GM19239 (cell line): ENCODE data around the gene EMSY.
"Not testable (repeated sequence)": the region's sequence is repeated elsewhere in the genome, so short reads cannot be mapped to it uniquely, and the experiment has no call there.

ENCODE experiments used
- DNase-seq: peaks from one replicate; pipeline ENCODE4 v3.0.0; 2011; ENCODE audit warnings: low spot score; ENCODE audit not compliant: insufficient read length
- FAIRE-seq: peaks from 2 replicates; lab custom pipeline; 2011; peaks lifted over from hg19 to GRCh38; lab: Jason Lieb, UNC

The EMSY gene

DNA sequence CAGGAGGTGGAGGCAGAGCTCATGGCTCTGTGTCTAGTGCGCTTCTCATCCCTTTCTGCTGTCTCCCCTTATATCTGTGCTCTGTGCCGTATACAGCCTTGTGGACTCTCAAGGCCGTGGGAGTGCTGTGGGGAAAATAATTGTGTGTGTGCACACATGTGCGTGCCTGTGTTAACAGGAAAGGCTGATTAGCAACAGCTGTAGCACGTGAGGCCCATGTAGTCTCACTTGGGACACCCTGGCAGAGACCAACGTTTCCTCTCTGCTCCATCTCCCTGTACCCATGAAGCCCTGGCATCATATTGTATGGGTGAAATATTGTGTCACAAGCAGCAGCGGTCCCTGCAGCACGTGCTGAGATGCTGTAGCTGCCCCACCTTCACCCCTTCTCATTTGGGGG, 116.4 kb downstream of the EMSY start:
- FAIRE-seq (no peak), DNase-seq (no peak)

DNA sequence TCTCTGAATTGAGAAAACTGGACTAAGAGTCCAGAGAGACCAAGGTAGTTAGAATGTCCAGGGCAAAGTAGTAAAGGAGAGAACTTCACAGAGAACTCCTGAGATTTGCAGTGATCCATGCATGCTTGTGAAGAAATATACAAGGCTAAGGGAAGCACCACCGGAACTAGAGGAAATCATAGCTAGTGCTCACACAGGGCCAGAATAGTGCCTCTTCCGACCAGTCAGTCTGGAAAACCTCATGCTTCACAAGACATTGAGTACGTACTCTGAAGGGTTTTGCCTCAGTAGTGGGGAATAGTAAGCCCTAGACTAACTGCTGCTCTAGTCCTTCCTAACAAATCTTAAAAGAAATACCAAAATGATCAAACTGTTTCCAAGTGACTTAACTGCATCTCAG, 117.7 kb downstream of the EMSY start:
- no peak for FAIRE-seq
- no peak for DNase-seq

DNA sequence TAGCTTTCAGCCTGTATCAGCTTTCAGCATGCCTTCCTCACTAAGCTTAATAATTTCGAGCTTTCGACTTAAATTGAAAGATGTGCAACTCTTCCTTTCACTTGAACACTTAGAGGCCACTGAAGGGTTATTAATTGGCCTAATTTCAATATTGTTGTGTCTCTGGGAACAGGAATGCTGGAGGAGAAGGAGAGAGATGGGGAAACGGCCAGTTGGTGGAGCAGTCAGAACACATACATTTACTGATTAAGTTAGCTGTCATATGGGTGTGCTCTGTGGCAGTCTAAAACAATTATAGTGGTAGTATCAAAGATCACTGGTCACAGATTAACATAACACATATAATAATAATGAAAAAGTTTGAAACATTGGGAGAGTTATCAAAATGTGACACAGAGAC, 119.5 kb downstream of the EMSY start:
- DNase-seq (no peak), FAIRE-seq (no peak)

DNA sequence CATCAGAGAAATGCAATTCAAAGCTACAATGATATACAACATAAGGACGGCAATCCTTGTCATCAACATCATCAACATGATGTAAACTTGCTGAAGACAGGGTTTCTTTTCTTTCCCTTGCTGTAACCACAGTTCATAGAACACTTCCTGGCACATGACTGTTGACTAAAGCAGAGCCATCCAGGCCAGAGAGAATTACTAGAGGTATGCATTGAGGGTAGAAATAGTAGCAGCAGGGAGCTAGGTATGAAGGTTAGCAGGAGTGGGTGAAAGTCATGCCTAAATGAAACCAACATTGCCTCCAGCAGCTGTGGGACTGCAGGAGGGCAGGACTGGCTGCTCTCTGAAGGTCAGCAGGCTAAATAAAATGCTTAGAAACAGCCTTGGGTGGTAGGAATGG, 122.0 kb downstream of the EMSY start:
- FAIRE-seq (no peak), DNase-seq (no peak)

DNA sequence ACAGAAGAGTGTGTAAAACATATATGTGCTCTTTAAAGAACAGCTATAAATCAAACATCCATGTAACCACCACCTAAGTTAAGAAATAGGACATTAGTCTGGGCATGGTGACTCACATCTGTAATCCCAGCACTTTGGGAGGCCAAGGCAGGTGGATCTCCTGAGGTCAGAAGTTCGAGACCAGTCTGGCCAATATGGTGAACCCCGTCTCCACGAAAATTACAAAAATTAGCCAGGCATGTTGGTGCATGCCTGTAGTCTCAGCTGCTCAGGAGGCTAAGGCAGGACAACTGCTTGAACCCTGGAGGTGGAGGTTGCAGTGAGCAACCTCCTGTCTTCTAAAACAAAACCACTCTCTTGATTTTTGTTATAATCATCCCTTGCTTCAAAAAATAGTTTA, 122.4 kb downstream of the EMSY start:
- DNase-seq: no peak

DNA sequence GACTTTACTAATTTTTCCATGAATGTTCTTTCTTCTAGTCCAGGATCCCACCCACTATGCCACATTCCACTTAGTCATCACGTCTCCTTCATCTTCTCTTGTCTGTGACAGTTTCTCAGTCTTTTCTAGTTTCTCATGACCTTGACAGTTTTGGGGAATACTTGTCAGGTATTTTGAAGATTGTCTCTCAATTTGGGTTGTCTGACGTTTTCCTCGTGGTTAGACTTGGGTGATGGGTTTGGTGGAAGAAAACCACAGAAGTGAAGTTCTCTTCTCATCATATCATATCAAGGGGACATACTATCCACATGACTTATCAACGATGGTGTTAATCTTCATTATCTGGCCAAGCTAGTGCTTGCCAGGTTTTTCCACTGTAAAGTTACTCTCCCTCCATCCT, 123.3 kb downstream of the EMSY start:
- no peak for FAIRE-seq
- no peak for DNase-seq

More for the DNA sequence above, 122.4 kb downstream of the EMSY start:
- FAIRE-seq: no peak

DNA sequence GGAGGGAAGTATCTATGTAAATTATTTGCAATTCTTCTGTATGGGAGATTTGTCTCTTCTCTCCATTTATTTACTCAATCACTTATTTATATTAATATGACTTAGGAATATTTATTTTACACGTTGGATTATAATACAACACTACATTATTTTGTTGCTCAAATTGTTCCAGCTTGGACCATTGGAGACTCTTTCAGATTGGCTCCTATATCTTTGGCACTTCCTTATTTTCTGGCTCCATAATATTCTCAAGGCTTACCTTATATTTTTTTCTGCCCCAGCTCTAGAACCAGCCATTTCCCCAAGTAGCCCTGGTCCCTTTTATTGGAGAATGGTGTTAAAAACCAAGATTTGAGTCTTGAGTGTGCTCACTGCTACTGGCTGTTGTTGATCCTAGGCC, 123.8 kb downstream of the EMSY start:
- no peak for DNase-seq
- FAIRE-seq: no peak

DNA sequence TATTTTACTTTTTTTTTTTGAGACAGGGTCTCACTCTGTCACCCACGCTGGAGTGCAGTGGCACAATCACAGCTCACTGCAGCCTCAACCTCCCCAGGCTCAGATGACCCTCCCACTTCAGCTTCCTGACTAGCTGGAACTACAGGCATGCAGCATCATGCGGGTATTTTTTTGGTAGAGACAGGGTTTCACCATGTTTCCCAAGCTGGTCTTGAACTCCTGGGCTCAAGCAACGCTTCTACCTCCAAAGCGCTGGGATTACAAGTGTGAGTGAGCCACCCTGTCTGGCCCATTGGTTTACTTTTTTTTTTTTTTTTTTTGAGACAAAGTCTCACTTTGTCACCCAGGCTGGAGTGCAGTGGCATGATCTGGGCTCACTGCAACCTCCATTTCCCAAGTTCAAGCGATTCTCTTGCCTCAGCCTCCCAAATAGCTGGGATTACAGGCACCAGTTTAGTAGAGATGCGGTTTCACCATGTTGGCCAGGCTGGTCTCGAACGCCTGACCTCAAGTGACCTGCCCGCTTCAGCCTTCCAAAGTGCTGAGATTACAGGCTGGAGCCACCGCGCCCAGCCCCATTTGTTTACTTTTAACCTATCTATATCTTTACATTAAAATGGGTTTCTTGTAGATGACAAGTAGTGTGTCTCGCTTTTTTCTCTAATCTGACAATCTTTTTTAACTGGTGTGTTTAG, 127.5 kb downstream of the EMSY start:
- FAIRE-seq, DNase-seq: not testable (repeated sequence)

DNA sequence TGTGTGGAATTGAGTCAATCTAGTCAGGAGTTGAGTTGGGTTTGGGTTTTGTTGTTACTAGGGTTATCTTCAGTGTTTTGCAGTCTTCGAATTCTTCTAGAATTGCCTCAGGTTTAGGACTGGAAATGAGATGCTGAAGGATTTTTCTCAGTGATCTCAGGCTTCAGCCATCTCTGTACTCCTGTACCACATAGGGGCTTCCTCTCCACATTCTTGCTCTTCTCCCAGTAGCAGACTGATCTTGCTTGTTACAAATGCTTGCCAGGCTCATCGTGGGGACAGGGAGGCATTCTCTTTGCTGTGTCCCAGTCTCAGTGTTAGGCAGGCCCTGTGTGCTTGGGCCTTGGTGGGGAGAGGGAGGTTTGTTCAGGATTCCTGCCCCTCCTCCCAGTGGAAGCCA, 129.6 kb downstream of the EMSY start:
- DNase-seq: no peak
- FAIRE-seq: no peak

DNA sequence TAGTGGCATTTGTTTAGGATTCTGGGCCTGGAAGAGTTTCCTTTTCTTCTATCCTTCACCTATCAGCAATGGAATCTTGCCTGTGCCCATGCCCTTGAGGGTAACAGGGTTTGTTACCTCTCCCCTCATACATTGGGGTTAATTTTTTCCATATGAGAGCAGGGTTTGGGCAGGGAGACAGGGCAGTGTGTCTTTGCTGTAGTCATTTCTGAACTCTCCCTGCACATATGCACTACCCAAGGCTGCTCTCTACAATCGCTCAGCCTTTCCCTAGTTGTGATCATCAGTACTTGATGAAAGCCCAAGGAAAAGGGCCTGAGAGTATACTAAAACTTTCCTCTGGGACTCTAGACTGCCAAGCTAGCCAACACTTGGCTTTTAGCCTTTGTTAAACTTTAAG, 130.1 kb downstream of the EMSY start:
- DNase-seq (no peak), FAIRE-seq (no peak)

DNA sequence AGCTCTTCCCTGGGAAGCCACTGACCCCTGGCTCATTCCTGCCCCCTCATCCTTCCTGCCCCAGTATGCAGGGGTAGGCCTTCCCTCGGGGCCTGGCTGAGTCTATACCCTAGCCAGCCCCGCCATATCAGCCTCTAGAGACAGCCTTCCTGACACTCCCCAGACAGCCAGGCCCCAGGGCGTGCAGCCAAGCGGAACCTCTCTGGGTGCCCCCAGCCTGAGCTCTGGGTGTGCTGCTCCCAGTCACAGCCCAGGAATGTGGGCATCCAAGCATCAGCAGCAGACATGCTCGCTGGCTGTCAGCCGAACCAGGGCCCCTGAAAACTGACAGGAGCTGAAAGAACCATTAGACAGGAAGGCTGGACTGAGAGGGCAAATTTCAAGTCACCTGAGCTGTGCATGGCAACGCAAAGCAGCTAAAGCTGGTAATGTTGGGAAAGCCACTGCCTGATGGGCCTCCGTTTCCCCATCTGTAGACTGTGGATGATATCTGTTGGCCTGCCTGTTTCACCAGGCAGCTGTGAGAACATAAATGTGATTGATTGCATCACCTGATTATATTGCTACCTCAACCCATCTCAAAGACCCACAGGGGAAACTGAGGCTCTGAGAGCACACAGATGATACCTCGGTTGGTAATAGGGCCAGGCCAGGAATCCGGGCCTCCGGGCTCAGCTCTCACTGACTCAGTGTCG, 132.6 kb downstream of the EMSY start:
- FAIRE-seq (no peak), DNase-seq (no peak)

DNA sequence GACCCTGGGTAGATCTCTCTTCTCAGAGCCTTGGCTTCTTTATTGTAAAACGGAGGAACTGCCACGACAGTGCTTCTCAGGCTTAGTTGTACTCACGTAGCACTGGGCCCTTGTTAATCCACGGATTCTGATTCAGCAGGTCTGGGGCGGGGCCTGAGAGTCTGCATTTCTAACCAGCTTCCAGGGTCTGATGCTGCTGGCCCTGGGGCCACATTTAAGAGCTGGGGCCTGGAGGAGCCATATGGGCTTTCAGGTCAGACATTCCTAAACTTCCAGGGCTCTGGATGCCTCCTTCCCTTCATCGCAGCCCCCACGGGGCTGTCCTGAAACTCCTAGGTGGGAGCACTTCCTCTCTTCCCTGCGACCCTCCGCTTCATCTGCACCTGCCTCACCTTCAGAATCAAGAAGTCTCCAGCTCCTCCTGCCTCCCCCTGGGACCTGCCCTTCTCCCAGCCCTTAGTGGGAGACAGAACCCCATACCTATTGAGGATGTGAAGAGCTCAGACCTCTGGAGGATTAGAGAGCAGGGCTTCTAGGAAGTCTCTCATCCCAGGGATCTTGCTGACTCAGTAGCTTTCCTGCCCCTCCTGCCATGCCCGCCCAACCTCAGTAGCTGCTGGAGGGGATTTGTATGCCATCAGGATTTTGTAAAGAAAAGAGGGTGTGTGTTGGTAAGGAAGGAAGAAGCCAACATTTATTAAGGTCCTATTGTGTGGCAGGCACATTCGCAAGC, 133.3 kb downstream of the EMSY start:
- DNase-seq (no peak), FAIRE-seq (no peak)

DNA sequence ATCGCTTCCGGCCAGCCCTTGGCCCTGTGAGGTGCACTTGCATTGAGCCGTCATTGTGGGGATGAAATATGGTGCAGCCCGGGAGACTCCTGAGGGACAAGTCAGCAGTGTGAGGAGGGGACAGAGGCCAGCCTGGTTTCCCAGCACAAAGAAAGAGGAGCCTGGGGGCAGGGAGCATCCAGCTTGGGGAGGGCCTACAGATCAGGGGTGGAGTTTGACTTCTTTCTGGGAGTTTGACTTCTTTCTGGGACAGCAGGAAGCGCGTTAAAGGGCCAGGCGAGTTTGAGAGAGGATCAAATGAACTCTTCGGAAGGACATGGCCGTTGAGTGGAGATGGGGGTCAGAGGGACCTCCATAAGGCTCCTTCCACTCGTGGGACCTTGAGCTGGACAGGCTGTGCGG, 133.8 kb downstream of the EMSY start:
- DNase-seq (no peak), FAIRE-seq (no peak)

DNA sequence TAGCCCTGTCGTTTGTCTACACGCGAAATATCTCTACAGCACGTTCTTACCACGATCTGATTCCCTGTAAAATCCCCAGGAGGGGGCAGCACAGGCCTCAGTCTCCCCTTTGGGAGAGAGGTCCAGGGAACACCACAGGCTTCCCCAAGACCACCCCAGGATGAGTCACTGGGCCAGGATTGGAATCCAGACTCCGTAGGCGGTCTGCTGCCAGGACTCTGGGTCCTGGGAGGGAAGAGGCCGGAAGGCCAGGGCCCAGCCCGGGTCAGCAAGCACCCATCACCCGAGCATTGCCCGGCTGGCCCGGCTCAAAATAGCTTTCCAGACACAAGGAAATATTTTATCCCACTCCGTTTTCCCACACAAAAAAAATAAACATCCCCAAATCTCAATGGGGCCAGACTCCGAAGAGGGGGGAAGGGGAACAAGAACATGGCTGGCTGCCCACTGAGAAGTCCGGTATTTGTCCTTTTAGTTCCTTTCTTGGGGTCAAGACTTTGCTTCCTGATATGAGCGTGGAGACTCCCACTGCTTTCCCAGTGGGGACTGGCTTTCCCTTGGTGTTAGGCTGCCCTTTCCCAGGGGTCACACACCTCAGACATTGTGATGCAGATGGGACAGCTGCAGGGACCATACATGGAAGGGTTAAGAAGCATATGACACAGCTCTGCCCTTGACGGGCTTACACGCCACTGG, 134.4 kb downstream of the EMSY start:
- no peak for DNase-seq

DNA sequence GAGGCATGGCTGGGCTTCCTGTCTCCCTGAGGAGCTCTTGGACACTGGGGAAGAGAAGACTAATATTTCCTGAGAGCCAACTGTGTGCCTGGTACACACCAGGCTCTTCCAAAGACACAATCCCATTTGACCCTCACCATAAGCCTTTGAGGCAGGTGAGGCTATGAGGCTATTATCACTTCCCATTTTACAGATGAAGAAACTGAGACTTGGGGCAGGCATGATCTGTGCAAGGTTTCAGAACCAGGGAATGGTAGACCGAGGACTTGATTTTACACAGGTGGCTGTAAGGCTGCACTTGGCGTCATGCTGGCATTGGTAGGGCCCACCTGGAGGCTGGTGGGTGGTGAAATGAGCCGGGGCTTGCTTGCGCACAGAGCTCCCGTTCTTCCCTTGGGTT, 134.9 kb downstream of the EMSY start:
- FAIRE-seq: no peak

More for the DNA sequence above, 134.4 kb downstream of the EMSY start:
- FAIRE-seq: no peak

DNA sequence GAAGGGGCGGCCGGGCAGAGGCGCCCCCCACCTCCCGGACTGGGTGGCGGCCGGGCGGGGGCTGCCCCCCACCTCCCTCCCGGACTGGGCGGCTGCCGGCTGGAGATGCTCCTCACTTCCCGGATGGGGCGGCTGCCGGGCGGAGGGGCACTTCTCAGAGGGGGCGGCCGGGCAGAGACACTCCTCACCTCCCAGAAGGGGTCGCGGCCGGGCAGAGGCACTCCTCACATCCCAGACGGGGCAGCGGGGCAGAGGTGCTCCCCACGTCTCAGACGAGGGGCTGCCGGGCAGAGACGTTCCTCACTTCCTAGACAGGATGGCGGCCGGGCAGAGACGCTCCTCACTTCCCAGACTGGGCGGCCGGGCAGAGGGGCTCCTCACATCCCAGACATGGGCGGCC, 137.7 kb downstream of the EMSY start:
- DNase-seq, FAIRE-seq: not testable (repeated sequence)

More for the DNA sequence above, 134.9 kb downstream of the EMSY start:
- DNase-seq: no peak

DNA sequence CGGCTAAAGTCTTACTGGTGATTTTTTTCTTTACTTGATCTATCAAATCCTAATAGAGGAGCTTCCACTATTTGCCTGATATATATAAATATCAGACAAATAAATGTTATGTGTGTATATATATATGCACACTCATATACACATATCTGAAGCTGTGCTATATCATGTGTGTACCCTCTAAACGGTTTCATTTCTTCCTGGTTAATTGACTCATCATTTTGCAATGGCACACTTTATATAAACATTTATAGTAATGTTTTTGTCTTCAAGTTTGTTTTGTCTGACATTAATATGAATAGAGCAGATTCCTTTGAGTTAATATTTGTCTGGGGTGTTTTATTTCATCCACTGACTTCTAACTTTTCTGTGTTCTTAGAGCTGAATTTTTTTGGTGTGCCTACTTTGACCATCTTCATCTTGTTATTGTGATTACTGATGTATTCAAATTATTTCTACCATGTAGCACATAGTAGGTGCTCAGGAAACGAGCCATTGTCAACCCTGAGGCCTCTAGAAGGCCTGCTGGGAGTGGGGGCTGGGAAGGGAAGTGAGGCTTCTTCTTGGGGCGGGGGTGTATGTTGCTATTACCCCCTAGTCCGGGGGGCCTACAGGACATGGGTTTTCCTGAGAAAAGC, 143.1 kb downstream of the EMSY start:
- no peak for DNase-seq
- FAIRE-seq: no peak

DNA sequence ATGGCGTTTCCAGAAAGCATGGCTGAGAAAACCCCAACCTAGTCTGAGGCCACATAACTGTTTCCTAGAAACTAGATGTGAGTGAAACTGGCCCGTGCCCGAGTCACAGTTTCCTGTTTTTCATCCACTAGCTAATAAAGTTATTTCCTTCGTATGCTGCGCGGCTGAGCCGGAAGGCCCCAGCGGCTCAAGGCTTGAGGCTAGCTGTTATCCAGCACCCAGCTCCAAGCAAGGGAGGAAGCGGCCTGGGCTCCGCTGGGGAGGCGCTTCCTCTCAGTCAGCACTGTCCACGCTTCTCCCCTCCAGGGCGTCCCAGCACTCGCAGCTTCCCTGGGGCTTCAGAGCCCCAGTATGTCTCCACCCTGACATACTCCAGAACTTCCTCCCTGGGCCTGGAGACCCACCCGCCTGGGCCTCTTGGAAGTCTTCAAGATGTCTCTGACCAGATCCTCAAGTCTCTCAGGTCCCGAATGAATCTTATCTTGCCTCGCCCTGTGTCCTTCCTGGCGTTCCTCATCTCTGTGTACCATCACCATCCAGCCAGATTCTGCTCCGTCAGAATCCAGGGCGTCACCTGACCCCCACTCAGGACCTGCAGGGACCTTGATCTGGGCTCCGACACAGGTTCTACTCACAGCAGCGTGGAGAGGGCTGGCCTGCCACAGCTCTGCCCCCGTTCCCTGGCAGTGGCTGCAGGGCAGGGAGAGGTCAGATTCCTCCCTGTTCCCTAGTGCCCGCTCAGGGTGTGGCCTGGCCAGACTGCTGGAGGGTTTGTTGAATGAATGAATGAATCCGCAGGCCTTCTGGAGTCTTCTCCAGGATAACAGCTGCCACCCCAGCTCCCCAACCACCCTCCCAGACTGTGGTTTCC, 143.9 kb downstream of the EMSY start:
- no peak for FAIRE-seq
- no peak for DNase-seq

DNA sequence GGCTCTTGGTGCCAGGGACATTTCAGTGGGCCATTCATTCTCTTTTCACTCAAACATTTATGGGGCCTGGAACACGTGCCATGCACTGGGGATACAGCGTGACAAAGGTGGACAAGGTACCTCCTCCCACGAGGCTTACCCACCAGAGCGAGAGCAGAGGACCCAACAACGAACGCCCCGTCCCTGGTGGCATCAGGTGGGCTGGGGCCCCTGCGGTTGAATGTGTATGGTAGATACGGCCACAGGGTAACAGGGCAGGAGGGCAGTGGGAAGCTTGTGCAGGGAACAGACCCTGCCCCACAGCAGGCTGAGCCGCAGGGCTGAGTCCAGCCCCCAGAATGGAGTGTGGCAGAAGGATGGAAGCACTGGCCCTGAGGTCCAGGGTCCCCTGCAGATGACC, 144.7 kb downstream of the EMSY start:
- no peak for FAIRE-seq
- no peak for DNase-seq
